ENCODE measurements around the gene RTTN.

- TF ChIP-seq ZC3H10 (CRISPR knock-in tag; IDR thresholded peaks at IDR 0.05) (no peak), PATZ1 (CRISPR knock-in tag; IDR thresholded peaks at IDR 0.05; ENCODE audit: borderline replicate concordance) (no peak), ARNTL (CRISPR knock-in tag; IDR thresholded peaks at IDR 0.05; ENCODE audit: borderline replicate concordance, low read depth) (no peak), POU6F1 (CRISPR knock-in tag; IDR thresholded peaks at IDR 0.05; ENCODE audit: borderline replicate concordance, low read depth) (no peak)
Observed at GRCh38 chr18:70181015-70181414, 24.5 kb downstream of the RTTN start.
